ENCODE results near the gene FTCD.
"Not testable (repeated sequence)": the region's sequence is repeated elsewhere in the genome, so short reads cannot be mapped to it uniquely, and the experiment has no call there.

GRCh38 chr21:46176443-46177129, 21.2 kb upstream of the FTCD start:
- TF ChIP-seq POLR2A (IDR thresholded peaks at IDR 0.05; ENCODE audit: low read length); GATA1 (IDR thresholded peaks at IDR 0.05; ENCODE audit: low read depth, low read length): not testable (repeated sequence)
